GM18907 (cell line): ENCODE measurements around the gene HNF1A.
"Not testable (repeated sequence)": the region's sequence is repeated elsewhere in the genome, so short reads cannot be mapped to it uniquely, and the experiment has no call there.

Source experiments
- ATAC-seq: cut with Tn5 transposase; IDR thresholded peaks from one replicate; pipeline ENCODE4 v1.9.1; 2021; ENCODE audit warnings: mild to moderate bottlenecking, moderate library complexity; ENCODE audit not compliant: unreplicated experiment

Gene HNF1A

GRCh38 chr12:121043067-121043466, 64.7 kb downstream of the HNF1A start:
- no peak for ATAC-seq

GRCh38 chr12:121047400-121047799, 69.1 kb downstream of the HNF1A start:
- not testable (repeated sequence) for ATAC-seq

- no peak for ATAC-seq
Observed at GRCh38 chr12:121048442-121048841, 70.1 kb downstream of the HNF1A start.

GRCh38 chr12:121050725-121051124, 72.4 kb downstream of the HNF1A start:
- no peak for ATAC-seq
